ENCODE measurements around the gene IZUMO2. TPM values are rescaled to one million over a fixed set of nuclear protein-coding genes. Genes with fewer than 3 reads are reported as not detected.

IZUMO2 gene
- total and polyA plus RNA-seq, 9 donors: not detected

GRCh38 chr19:50203281-50204080 is 40.4 kb upstream of the IZUMO2 start, which contains the start of gene MYH14:
Gene MYH14, plus strand, starts transcription at chr19:50203622. Its CDS starts 6,744 bp downstream, at chr19:50210366.
- H3K9me3 ChIP-seq: no peaks in the 10 kb centered on the region
- H3K27ac ChIP-seq: no peak within 1 kb of the TSS
- no peaks in the 10 kb centered on the region for H3K36me3 ChIP-seq
- H3K27me3 ChIP-seq: no peaks in the 10 kb centered on the region
- H3K4me3 ChIP-seq: peak within 1 kb of the TSS; percentile 25
- TF ChIP-seq POLR2A (IDR thresholded peaks at IDR 0.05): no peak
- TF ChIP-seq EP300 (IDR thresholded peaks at IDR 0.05): no peak
- no peak for TF ChIP-seq CTCF (IDR thresholded peaks at IDR 0.05)
- DNase-seq: peak; percentile 24 to 72 (median 58)
- whole genome bisulfite sequencing, 3 donors: 2 to 4% (median 3%) methylated on average over 41 to 78 of the region's 78 CpGs
- intact Hi-C loops (cut with DNase I): no loop called here
- H3K4me1 ChIP-seq (ENCODE audit: insufficient read depth): peaks cover 6% of the 10 kb centered on the region

GRCh38 chr19:50202962-50203280 is 39.8 kb upstream of the IZUMO2 start:
- no peak overlapping the region for H3K27ac ChIP-seq
- no peak for DNase-seq
- WGBS, 3 donors: 8 to 13% (median 12%) methylated on average over 18 of the region's 18 CpGs
- no peaks in the 10 kb centered on the region for H3K9me3 ChIP-seq
- H3K4me1 ChIP-seq (ENCODE audit: insufficient read depth): peaks cover 6% of the 10 kb centered on the region
- peak overlapping the region; percentile 17 for H3K4me3 ChIP-seq
- TF ChIP-seq EP300 (IDR thresholded peaks at IDR 0.05): no peak
- no peak for TF ChIP-seq CTCF (IDR thresholded peaks at IDR 0.05)
- no peak for TF ChIP-seq POLR2A (IDR thresholded peaks at IDR 0.05)
- intact Hi-C loops (cut with DNase I): no loop called here
- no peaks in the 10 kb centered on the region for H3K36me3 ChIP-seq
- no peaks in the 10 kb centered on the region for H3K27me3 ChIP-seq

DNA sequence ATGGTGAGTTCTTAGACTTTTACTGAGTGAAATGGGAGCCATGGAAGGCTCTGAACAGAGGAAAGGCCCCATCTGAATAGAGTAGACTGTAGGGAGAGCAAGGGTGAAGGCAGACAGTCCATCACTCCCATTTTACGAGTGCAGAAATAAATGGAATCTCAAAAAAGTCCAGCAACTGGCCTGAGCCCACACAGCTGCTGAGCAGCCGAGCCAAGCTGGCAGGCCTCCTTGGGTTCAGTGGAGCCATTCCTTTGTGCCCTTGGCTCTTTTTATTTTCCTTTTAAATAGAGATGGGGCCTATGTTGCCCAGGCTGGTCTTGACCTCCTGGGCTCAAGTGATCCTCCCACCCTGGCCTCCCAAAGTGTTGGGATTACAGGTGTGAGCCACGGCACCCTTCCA is 39.3 kb upstream of the IZUMO2 start:
- intact Hi-C loops (cut with DNase I): no loop called here
- peaks cover 6% of the 10 kb centered on the region for H3K4me1 ChIP-seq (ENCODE audit: insufficient read depth)
- no peak for TF ChIP-seq EP300 (IDR thresholded peaks at IDR 0.05)
- TF ChIP-seq POLR2A (IDR thresholded peaks at IDR 0.05): no peak
- no peak for TF ChIP-seq CTCF (IDR thresholded peaks at IDR 0.05)
- 61 to 68% (median 67%) methylated on average over 3 of the region's 3 CpGs for WGBS, 3 donors
- no peak overlapping the region for H3K4me3 ChIP-seq
- no peak overlapping the region for H3K27ac ChIP-seq
- H3K9me3 ChIP-seq: no peaks in the 10 kb centered on the region
- H3K36me3 ChIP-seq: no peaks in the 10 kb centered on the region
- DNase-seq: no peak
- H3K27me3 ChIP-seq: no peaks in the 10 kb centered on the region

DNA sequence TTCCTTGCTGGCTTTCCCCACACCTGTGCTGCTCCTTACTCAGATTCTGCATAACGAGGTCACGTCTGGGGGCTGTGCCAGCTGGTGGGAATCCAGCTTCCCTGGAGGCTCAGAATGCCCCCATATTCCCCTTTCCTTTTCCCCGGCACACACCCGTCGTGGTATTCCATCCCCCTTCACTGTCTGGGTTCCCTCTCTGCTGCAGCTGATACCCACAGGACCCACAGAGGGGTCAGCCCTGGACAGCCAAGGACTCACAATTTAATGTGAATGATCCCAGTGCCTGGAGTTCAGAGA is 36.1 kb upstream of the IZUMO2 start:
- Histone ChIP-seq H3K4me1 (ENCODE audit: insufficient read depth) (peaks cover 6% of the 10 kb centered on the region), H3K27ac (no peak overlapping the region), H3K4me3 (no peak overlapping the region), H3K27me3 (no peaks in the 10 kb centered on the region), H3K36me3 (no peaks in the 10 kb centered on the region), H3K9me3 (no peaks in the 10 kb centered on the region)
- intact Hi-C loops (cut with DNase I): no loop called here
- 0 to 1% (median 0%) methylated on average over 5 of the region's 5 CpGs for WGBS, 3 donors
- no peak for TF ChIP-seq CTCF (IDR thresholded peaks at IDR 0.05)
- TF ChIP-seq EP300 (IDR thresholded peaks at IDR 0.05): no peak
- no peak for TF ChIP-seq POLR2A (IDR thresholded peaks at IDR 0.05)
- peak in 2 of 5 donors; percentile 38 to 59 for DNase-seq

Measured in ovary (tissue), 9 donors.